HG03159 (cell line): ENCODE results near the gene OPN4.
A peak's percentile ranks its signal among the peaks of the same experiment; 100 is the strongest.
"Not testable (repeated sequence)": the region's sequence is repeated elsewhere in the genome, so short reads cannot be mapped to it uniquely, and the experiment has no call there.

Experiments used
- ATAC-seq: cut with Tn5 transposase; IDR thresholded peaks from one replicate; pipeline ENCODE4 v1.9.1; 2021; ENCODE audit warnings: mild to moderate bottlenecking, moderate library complexity; ENCODE audit not compliant: unreplicated experiment

Gene OPN4, protein sequence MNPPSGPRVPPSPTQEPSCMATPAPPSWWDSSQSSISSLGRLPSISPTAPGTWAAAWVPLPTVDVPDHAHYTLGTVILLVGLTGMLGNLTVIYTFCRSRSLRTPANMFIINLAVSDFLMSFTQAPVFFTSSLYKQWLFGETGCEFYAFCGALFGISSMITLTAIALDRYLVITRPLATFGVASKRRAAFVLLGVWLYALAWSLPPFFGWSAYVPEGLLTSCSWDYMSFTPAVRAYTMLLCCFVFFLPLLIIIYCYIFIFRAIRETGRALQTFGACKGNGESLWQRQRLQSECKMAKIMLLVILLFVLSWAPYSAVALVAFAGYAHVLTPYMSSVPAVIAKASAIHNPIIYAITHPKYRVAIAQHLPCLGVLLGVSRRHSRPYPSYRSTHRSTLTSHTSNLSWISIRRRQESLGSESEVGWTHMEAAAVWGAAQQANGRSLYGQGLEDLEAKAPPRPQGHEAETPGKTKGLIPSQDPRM

DNA sequence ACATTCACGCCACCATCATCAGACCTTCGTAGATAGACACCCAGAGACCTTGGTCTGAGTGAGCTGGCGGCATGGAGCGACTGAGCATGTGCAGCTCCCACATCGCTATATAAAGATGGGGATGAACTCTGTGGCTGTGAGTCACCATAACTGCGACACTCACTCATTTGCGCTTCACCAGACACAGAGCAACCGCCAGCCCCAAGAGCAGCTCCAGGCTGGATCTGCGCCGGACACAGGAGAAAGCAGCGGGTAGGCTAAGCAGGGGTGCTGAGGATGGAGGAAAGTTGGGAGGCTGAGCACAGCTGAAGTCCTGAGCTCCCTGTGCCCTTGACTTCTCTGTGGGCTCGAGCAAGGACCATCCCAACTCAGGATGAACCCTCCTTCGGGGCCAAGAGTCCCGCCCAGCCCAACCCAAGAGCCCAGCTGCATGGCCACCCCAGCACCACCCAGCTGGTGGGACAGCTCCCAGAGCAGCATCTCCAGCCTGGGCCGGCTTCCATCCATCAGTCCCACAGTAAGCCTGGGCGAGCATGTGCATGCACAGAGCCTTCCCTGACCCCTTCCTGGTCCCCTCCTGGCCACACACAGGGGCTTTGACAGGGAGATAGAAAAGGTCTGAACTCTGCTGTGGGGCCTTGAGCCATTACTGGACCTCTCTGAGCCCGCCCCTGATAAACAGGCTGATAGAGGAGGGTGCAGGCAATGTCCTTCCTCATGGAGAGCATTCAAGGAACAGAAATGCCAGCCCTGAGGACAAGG lies at the start of gene OPN4:
Gene OPN4, plus strand, starts transcription at position 137 of the 762 bp plus-strand sequence. Its CDS starts 237 bp downstream, at position 374.
- ATAC-seq, result no peak

DNA sequence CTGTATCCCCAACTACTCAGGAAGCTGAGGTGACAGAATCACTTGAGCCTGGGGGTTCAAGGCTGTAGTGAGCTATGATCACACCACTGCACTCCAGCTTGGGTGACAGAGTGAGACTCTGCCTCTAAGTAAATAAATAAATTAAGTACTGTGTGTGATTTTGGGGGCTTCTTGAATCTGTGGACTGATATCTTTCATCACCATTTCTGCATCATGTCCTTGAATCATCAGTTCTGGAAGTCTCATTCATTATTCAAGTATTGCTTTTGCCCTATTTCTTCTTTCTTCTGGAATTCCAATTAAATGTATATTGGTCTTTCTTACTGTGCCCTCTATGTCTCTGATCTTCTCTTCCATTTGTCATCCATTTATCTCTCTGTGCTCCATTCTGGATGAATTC lies 46.7 kb upstream of the OPN4 start:
- ATAC-seq, result no peak

- ATAC-seq, result no peak
Measured at GRCh38 chr10:86609920-86610319, 44.4 kb upstream of the OPN4 start.

DNA sequence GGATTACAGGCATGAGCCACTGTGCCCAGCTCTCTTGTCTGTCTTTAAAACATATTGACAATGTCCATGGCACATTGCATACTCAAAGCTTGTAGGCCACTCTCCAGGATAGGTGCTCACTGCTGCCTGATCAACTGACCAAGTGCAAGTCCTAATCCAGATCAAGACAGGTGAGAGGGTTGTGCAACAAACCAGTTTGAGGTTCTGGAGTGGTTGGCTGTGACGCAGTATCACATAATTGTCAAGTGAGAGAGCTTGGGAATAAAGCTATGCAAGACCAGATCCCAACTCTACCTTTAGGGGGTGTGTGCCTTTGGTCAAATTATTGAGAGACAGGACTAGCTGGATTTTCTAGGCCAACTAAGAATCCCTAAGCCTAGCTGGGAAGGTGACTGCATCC lies 43.0 kb upstream of the OPN4 start:
- ATAC-seq, result no peak

GRCh38 chr10:86613096-86613495 lies 41.3 kb upstream of the OPN4 start:
- ATAC-seq, result no peak

- no peak for ATAC-seq
Measured at GRCh38 chr10:86613905-86614304, 40.4 kb upstream of the OPN4 start.

DNA sequence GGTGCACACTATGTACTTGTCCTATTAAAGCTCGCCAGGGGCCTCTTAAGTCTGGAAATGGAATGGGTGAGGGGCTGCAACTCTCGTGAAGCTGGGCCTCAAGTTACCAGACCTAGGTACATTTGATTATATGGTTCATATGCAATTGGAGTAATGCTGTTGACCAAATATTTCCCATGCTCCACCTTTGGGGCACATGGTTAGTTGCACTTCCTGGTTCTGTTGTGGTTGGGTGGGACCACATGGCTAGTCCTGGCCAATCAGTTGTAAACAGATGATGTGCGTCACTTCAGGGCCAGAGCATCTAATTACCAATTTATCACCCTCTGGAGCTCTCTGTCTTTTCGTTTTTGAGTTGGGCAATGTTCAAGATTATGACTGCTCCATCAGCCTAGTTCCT lies 39.5 kb upstream of the OPN4 start:
- no peak for ATAC-seq

DNA sequence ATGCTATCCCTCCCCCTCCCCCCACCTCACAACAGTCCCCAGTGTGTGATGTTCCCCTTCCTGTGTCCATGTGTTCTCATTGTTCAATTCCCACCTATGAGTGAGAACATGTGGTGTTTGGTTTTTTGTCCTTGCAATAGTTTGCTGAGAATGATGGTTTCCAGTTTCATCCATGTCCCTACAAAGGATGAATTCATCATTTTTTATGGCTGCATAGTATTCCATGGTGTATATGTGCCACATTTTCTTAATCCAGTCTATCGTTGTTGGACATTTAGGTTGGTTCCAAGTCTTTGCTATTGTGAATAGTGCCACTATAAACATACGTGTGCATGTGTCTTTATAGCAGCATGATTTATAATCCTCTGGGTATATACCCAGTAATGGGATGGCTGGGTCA lies 37.1 kb upstream of the OPN4 start:
- not testable (repeated sequence) for ATAC-seq

DNA sequence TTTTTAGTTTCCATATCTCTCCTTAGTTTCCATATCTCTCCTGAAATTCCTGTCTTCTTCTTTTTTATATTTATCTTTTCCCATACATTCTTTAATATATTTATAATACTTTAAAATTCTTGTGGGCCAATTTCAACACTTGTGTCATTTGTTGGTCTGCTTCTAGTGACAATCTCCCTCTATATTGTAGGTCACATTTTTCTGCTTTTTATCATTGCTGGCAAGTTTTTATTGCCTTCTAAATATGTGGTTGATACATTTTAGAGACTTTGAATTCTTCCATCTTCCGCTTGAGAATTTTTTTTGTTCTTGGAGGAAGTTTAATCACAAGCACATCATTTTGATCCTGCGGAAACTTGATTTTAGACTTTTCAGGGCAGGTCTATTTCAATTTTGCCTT lies 26.0 kb upstream of the OPN4 start:
- no peak for ATAC-seq

GRCh38 chr10:86630079-86630478 lies 24.3 kb upstream of the OPN4 start:
- ATAC-seq, result no peak

DNA sequence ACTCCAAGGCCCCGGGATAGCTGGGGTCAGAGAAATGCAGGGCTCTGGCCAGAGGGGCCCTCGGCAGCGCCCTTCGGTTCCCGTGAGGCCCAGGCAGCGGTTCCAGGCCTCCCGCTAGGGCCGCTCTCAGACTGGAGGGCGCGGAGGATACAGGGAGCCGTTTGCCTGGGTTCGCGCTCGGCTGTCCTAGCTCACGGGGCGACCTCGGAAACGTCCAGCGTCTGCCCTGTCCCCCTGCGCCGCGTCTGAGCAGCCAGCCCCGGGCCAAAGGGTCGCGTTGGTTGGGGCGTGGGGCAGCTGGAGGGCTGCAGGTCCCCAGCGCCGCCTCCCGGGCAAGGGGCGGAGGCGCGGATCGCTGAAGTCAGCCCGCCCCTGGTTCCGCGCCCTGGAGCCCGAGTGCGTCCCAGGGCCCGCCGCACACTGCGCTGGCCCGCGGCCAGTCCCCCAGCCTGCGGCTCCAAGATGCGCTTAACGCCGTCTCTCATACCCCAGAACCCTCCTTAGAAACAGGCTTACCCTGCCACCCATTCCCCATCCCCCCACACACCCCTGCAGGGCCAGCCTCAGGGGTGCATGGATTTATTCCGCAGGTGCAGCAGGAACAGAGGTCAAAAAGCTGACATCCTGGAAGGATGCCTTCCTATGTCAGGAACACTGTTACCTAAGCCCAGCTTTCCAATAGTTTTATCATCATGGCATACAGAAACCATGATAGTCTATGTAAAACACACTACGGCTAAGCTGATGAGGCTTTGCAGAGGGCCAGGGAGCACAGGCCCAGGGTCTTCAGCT lies 22.1 kb upstream of the OPN4 start:
- ATAC-seq, result no peak

GRCh38 chr10:86632951-86633350 lies 21.4 kb upstream of the OPN4 start:
- no peak for ATAC-seq

- no peak for ATAC-seq
Measured at GRCh38 chr10:86635402-86635801, 18.9 kb upstream of the OPN4 start.

- ATAC-seq, result no peak
Measured at GRCh38 chr10:86636311-86636710, 18.0 kb upstream of the OPN4 start.

DNA sequence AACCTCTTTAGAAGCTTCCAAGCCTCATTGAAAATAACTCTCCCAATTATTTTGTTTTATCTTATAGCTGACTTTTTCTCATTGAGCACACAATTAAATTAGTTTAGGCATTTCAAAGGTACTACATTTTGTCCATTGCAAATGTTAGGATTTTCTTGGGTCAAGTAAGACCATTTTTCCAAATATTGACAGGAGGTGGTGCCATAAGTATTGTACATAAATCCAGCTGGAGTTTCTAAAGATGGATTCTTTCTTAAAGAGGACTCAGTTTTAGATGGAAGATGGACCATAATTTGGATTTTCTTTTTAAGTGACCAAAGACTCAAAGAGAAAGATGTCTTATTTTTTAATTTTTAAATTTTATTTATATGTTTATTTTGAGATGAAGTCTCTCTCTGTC lies 12.3 kb upstream of the OPN4 start:
- ATAC-seq, result no peak

DNA sequence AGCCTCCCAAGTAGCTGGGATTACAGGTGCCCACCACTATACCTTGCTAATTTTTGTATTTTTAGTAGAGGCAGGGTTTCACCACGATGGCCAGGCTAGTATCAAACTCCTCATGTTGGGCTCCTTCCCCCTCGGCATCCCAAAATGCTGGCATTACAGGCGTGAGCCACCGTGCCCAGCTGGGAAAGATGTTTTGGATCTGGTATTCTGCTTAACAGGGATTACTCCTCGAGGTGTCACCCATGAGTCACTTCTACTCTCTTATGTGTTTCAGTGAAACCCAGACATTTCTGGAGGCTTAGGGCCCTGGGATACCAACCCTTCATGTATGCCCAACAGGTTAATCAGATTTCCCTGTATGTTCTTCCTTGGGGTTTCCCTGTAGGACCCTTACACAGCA lies 11.8 kb upstream of the OPN4 start:
- ATAC-seq, result no peak

DNA sequence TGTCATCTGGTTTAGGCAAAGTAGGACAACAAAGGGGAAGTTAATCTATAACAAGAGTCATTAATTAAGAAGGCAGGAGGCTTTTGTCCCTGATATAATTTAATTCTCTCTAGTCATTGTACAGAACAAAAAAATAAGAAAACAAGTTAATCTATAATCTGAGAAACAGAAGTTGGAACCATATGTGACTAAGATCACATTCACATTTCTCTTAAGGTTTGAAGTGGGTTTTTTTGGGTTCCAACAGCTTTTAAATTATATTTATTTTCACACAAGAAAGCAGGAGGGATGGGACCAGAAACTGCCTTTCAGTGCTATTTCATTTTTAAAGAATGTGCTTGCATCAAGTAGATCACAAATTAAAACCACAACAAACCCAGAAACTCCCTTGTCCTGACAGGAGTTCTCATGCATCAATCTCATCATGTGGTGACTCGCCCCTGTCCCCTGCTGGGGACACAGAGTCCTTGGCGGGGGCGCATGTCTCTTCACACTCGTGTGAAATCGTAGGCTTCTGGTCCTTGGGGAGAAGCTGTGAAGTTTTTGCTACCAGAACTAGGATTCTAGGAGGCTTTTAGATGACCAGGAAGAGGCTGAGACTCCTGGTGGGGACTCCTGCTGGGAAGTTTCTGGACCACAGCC lies 10.1 kb upstream of the OPN4 start:
- ATAC-seq, result peak; percentile 49

GRCh38 chr10:86644794-86645445 lies 9.4 kb upstream of the OPN4 start:
- ATAC-seq, result peak; percentile 19

- not testable (repeated sequence) for ATAC-seq
Measured at GRCh38 chr10:86645621-86646165, 8.7 kb upstream of the OPN4 start.

DNA sequence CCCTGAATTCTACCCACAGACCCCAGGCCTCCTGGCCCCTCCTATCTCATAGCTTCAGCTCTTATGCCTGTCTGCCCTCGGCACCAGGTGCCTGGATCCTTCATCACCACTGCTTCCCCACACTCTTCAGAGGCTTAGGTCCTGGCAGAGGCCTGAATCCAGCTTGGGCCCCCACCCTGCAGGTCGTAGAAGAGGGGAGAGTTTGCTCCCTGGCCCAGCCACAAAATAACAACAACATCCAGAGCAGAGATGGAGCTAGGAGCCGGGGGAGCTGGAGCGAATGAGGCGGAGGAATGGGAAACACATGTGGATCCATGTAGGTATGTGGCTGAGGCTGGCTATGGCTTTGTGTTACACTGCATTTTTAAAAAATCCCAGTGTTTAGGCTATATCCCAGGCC lies 7.8 kb upstream of the OPN4 start:
- no peak for ATAC-seq
